Superior temporal gyrus (tissue), 1 donor: Measurements from ENCODE around the gene MXRA7.

ENCODE experiments used
- DNase-seq: peaks from one replicate; pipeline ENCODE4 v3.0.0-alpha.2; 2016; ENCODE audit errors: extremely low spot score

MXRA7 gene

GRCh38 chr17:76677406-76677805 is 33.4 kb downstream of the MXRA7 start:
- DNase-seq: no peak

- DNase-seq: no peak
Observed at GRCh38 chr17:76676629-76677028, 34.1 kb downstream of the MXRA7 start.

- DNase-seq: no peak
Observed at GRCh38 chr17:76675648-76676047, 35.1 kb downstream of the MXRA7 start.

- no peak for DNase-seq
Observed at GRCh38 chr17:76674600-76674999, 36.2 kb downstream of the MXRA7 start.

- DNase-seq: no peak
Observed at GRCh38 chr17:76673729-76674128, 37.0 kb downstream of the MXRA7 start.

- DNase-seq: no peak
Observed at GRCh38 chr17:76672892-76673291, 37.9 kb downstream of the MXRA7 start.

GRCh38 chr17:76672270-76672851 is 38.4 kb downstream of the MXRA7 start:
- peak; percentile 14 for DNase-seq

- DNase-seq: no peak
Observed at GRCh38 chr17:76671912-76672262, 38.9 kb downstream of the MXRA7 start.

- peak; percentile 100 for DNase-seq
Observed at GRCh38 chr17:76671123-76671911, 39.4 kb downstream of the MXRA7 start.

GRCh38 chr17:76670718-76671122 is 40.0 kb downstream of the MXRA7 start:
- no peak for DNase-seq

- no peak for DNase-seq
Observed at GRCh38 chr17:76670020-76670717, 40.6 kb downstream of the MXRA7 start.

GRCh38 chr17:76667786-76668453 is 42.8 kb downstream of the MXRA7 start:
- DNase-seq: no peak

- DNase-seq: no peak
Observed at GRCh38 chr17:76667491-76667755, 43.3 kb downstream of the MXRA7 start.

- no peak for DNase-seq
Observed at GRCh38 chr17:76660656-76661042, 50.1 kb downstream of the MXRA7 start.

GRCh38 chr17:76659928-76660655 is 50.7 kb downstream of the MXRA7 start:
- no peak for DNase-seq

- DNase-seq: no peak
Observed at GRCh38 chr17:76658242-76658662, 52.5 kb downstream of the MXRA7 start.

GRCh38 chr17:76657505-76658241 is 53.1 kb downstream of the MXRA7 start:
- DNase-seq: no peak

- no peak for DNase-seq
Observed at GRCh38 chr17:76654408-76654807, 56.4 kb downstream of the MXRA7 start.

- no peak for DNase-seq
Observed at GRCh38 chr17:76650504-76650903, 60.3 kb downstream of the MXRA7 start.

GRCh38 chr17:76646712-76647111 is 64.1 kb downstream of the MXRA7 start:
- DNase-seq: no peak

- no peak for DNase-seq
Observed at GRCh38 chr17:76645481-76645880, 65.3 kb downstream of the MXRA7 start.
